ENCODE results near the gene PIK3R2.

DNA sequence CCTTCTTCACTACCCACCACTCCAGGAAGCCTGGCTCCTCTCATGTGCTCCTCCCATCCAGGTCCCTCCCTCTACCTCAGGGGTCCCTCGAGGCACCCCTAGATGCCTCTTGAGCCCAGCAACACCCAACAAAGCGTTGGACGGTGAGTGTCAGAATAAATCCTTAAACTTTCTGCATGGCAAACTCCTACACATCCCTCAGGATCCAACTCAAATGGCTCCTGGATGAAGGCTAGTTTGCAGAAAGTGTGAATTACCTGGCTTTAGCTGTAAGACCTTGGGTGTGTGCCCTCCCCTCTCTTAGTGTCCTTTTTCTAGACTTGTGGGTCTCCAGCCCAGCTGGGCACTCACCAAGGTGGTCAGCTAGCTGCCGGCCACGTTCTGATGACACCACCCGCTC is 45.4 kb downstream of the PIK3R2 start:
- TF ChIP-seq, protein P1, sequence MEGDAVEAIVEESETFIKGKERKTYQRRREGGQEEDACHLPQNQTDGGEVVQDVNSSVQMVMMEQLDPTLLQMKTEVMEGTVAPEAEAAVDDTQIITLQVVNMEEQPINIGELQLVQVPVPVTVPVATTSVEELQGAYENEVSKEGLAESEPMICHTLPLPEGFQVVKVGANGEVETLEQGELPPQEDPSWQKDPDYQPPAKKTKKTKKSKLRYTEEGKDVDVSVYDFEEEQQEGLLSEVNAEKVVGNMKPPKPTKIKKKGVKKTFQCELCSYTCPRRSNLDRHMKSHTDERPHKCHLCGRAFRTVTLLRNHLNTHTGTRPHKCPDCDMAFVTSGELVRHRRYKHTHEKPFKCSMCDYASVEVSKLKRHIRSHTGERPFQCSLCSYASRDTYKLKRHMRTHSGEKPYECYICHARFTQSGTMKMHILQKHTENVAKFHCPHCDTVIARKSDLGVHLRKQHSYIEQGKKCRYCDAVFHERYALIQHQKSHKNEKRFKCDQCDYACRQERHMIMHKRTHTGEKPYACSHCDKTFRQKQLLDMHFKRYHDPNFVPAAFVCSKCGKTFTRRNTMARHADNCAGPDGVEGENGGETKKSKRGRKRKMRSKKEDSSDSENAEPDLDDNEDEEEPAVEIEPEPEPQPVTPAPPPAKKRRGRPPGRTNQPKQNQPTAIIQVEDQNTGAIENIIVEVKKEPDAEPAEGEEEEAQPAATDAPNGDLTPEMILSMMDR (IDR thresholded peaks at IDR 0.05) = no peak
- TF ChIP-seq POLR2A (IDR thresholded peaks at IDR 0.05) = no peak
